Measurements from ENCODE around the gene FLII. TPM values are rescaled to one million over a fixed set of nuclear protein-coding genes. Genes with fewer than 3 reads are reported as not detected.

Gene FLII
- total RNA-seq, 1 experiment from 2014 or later, result 309 TPM

DNA sequence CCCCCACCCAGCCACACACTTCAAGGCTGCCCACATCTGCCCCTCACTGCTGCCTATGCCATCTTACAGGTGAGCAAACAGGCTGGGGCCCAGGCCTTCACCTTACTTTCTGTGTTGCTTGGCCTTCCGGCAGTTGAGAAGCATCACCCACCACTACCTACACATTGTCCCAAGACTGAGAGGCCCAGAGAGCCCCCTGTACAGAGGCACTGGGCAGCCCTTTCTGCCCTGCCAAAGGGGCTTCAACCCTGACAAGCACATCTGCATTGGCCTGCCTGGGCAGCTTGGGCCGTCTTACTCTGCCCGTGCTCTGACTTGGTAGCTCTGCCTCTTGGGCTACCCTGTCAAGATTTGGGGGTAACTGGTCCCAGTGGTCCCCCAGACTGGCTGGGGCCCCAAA, 3.1 kb upstream of the FLII start:
- POLR2A ChIA-PET, result no interaction called here
- ATAC-seq, result no peak
- no peaks in the 10 kb centered on the region for H3K9me3 Mint-ChIP-seq
- TF ChIP-seq ELF4 (CRISPR knock-in tag; IDR thresholded peaks at IDR 0.05; ENCODE audit: low read depth) (no peak), FOXP4 (CRISPR knock-in tag; IDR thresholded peaks at IDR 0.05) (0 out of 2 replicates have a peak, but pooled peaks have one; percentile 1)
- peak overlapping the region; percentile 77 for H3K4me3 Mint-ChIP-seq
- CTCF ChIA-PET, result interaction anchor here (1.0 to 1.3 kb wide), 2 partner anchors 15 to 59 kb away, joined by 3 to 4 read pairs; no protein-coding TSS in a partner anchor
- DNase-seq (ENCODE audit: low spot score), result no peak
- no peaks in the 10 kb centered on the region for H3K27me3 Mint-ChIP-seq (ENCODE audit: low read depth)
- peaks cover 27% of the 10 kb centered on the region for H3K4me1 Mint-ChIP-seq
- H3K27ac Mint-ChIP-seq, result no peak overlapping the region
- H3K36me3 Mint-ChIP-seq, result peaks cover 10% of the 10 kb centered on the region; the same call in 1 of the 2 replicates

DNA sequence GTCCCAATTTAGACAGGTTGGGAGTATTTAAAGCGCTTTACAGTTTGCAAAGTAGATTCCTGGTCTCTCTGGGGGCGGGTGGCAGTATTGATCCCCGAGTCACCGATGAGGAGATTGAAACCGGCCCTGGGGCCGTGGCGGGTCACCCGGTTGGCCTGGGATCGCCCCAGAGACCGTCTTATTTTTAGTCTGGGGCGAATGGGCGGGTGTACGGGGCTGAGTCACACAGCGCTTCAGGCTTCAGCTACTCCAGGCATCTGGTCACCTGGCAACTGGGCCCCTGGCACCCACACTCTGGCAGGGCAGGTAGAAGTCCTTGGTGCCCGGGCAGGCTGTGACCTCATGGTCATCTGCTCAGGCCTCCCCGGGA, 2.6 kb upstream of the FLII start:
- ATAC-seq, result no peak
- no peaks in the 10 kb centered on the region for H3K27me3 Mint-ChIP-seq (ENCODE audit: low read depth)
- H3K36me3 Mint-ChIP-seq, result peaks cover 12% of the 10 kb centered on the region; the same call in 1 of the 2 replicates
- ChIA-PET POLR2A (interaction anchor here (0.9 to 1.9 kb wide), 3 partner anchors 14 to 77 kb away, joined by 3 to 11 read pairs (median 4); partner anchors contain the start of gene ALKBH5), CTCF (interaction anchor here (1.0 kb wide), 1 partner anchor 14 kb away, joined by 3 read pairs; no protein-coding TSS in a partner anchor)
- H3K4me3 Mint-ChIP-seq, result peak overlapping the region; percentile 77
- H3K27ac Mint-ChIP-seq, result peak overlapping the region; percentile 49
- peaks cover 29% of the 10 kb centered on the region for H3K4me1 Mint-ChIP-seq
- DNase-seq (ENCODE audit: low spot score), result no peak
- no peaks in the 10 kb centered on the region for H3K9me3 Mint-ChIP-seq
- TF ChIP-seq, protein P1, sequence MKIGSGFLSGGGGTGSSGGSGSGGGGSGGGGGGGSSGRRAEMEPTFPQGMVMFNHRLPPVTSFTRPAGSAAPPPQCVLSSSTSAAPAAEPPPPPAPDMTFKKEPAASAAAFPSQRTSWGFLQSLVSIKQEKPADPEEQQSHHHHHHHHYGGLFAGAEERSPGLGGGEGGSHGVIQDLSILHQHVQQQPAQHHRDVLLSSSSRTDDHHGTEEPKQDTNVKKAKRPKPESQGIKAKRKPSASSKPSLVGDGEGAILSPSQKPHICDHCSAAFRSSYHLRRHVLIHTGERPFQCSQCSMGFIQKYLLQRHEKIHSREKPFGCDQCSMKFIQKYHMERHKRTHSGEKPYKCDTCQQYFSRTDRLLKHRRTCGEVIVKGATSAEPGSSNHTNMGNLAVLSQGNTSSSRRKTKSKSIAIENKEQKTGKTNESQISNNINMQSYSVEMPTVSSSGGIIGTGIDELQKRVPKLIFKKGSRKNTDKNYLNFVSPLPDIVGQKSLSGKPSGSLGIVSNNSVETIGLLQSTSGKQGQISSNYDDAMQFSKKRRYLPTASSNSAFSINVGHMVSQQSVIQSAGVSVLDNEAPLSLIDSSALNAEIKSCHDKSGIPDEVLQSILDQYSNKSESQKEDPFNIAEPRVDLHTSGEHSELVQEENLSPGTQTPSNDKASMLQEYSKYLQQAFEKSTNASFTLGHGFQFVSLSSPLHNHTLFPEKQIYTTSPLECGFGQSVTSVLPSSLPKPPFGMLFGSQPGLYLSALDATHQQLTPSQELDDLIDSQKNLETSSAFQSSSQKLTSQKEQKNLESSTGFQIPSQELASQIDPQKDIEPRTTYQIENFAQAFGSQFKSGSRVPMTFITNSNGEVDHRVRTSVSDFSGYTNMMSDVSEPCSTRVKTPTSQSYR (CRISPR knock-in tag; IDR thresholded peaks at IDR 0.05), result no peak
- TF ChIP-seq ZNF512 (CRISPR knock-in tag; IDR thresholded peaks at IDR 0.05; ENCODE audit: borderline replicate concordance), result no peak
- TF ChIP-seq, protein P2, sequence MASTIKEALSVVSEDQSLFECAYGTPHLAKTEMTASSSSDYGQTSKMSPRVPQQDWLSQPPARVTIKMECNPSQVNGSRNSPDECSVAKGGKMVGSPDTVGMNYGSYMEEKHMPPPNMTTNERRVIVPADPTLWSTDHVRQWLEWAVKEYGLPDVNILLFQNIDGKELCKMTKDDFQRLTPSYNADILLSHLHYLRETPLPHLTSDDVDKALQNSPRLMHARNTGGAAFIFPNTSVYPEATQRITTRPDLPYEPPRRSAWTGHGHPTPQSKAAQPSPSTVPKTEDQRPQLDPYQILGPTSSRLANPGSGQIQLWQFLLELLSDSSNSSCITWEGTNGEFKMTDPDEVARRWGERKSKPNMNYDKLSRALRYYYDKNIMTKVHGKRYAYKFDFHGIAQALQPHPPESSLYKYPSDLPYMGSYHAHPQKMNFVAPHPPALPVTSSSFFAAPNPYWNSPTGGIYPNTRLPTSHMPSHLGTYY (CRISPR knock-in tag; IDR thresholded peaks at IDR 0.05), result no peak

DNA sequence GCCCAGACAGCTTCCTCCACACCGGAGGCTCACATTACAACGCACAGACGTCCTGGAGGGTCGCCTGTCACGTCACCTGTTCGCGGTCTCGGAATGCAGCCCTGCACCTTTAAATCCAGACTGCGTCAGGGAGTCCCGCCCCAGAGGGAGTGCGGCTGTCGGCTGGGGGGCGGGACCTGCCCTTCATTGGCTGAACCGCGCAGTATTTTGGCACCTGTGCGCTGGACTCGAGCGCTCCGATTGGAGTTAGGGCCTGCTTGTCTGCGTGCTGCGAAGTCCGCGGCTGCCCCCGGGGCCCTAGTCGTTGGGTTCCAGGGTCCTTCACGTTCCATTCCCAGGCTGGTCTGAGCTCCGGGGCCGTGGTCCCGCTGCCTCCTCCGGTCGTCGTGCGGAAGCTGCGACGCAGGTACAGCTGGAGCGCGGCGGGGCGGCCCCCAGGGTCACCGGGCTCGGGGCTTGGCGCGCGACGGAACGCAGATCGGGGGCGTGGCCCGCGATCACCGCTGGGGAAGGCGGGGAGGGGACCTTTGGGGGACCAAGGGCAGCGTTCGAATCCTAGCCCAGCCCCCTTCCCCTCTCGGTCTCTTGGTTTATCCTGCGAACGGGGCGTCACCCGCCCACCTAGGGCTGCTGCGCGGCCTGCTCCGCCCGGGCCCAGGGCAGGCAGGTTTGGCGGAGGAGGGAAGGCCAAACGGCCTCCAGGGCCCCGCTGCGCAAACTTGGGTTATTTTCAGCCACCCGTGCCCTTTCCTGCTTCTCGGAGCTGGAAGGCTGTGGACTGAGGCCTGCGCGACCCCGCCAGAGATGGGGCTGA, 2.0 kb upstream of the FLII start, which contains the start of gene MIEF2:
MIEF2 (plus strand) TSS at position 331 of the 814 bp plus-strand sequence. CDS start 2,059 bp downstream, outside the sequence.
- Mint-ChIP-seq H3K4me1 (peaks cover 29% of the 10 kb centered on the region), H3K36me3 (peaks cover 15% of the 10 kb centered on the region; the same call in 1 of the 2 replicates), H3K27me3 (ENCODE audit: low read depth) (no peaks in the 10 kb centered on the region), H3K27ac (peak within 1 kb of the TSS; percentile 93), H3K9me3 (no peaks in the 10 kb centered on the region), H3K4me3 (peak within 1 kb of the TSS; percentile 77)
- POLR2A ChIA-PET, result interaction anchor here (0.9 to 1.9 kb wide), 3 partner anchors 13 to 77 kb away, joined by 3 to 11 read pairs (median 4); partner anchors contain the start of gene ALKBH5
- DNase-seq (ENCODE audit: low spot score), result peak; percentile 98
- CTCF ChIA-PET, result interaction anchor here (1.0 to 1.5 kb wide), 3 partner anchors 12 to 36 kb away, joined by 3 to 5 read pairs (median 3); no protein-coding TSS in a partner anchor
- ATAC-seq, result peak; percentile 85
- TF ChIP-seq STAT6 (CRISPR knock-in tag; conservative IDR thresholded peaks at IDR 0.05; ENCODE audit: low read depth) (no peak), ATF2 (CRISPR knock-in tag; IDR thresholded peaks at IDR 0.05; ENCODE audit: borderline replicate concordance, low read depth) (no peak), ZNF121 (CRISPR knock-in tag; IDR thresholded peaks at IDR 0.05) (no peak), EMX1 (CRISPR knock-in tag; IDR thresholded peaks at IDR 0.05) (no peak), ATF3 (CRISPR knock-in tag; conservative IDR thresholded peaks at IDR 0.05) (no peak), IRF1 (CRISPR knock-in tag; IDR thresholded peaks at IDR 0.05) (no peak), HMGXB4 (CRISPR knock-in tag; IDR thresholded peaks at IDR 0.05) (peak; percentile 50; the same call in 1 of the 2 replicates), ATF1 (CRISPR knock-in tag; IDR thresholded peaks at IDR 0.05) (no peak)

All from WTC11 (cell line).